G401.6 (cell line): ENCODE measurements around the gene MXRA5.
"Not testable (repeated sequence)": the region's sequence is repeated elsewhere in the genome, so short reads cannot be mapped to it uniquely, and the experiment has no call there.

Experiments
- FAIRE-seq: peaks from 2 replicates; lab custom pipeline; 2012; peaks lifted over from hg19 to GRCh38; lab: Jason Lieb, UNC

MXRA5 gene

DNA sequence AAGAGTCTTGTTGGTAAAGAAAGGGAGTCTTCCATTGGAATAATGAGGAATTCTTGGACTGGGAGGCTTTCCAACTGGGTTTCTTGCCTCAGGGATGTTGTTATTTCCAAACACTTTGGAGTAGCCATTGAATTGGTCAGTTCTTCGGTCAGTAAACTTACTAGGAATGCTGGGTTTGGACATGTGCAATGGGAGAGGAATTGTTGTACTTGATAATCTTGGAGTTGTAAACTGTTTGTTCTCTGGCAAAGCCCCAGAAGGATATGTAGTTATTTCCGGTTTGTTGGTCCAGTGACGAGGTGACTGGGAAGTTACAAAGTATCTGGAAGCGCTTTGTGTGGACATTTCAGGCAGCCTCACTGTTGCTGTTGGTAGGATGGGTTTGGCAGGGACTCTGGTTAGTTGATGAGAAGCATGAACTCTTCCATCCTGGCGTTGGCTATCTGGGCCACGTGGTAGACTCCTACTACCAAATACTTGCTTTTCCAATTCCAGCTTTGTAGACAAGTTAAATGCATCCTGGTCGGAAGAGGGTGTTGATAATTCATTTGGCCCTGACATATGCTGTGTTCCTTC, 25.9 kb downstream of the MXRA5 start:
- FAIRE-seq = no peak

GRCh38 chrX:3317191-3317718, 29.2 kb downstream of the MXRA5 start:
- no peak for FAIRE-seq

DNA sequence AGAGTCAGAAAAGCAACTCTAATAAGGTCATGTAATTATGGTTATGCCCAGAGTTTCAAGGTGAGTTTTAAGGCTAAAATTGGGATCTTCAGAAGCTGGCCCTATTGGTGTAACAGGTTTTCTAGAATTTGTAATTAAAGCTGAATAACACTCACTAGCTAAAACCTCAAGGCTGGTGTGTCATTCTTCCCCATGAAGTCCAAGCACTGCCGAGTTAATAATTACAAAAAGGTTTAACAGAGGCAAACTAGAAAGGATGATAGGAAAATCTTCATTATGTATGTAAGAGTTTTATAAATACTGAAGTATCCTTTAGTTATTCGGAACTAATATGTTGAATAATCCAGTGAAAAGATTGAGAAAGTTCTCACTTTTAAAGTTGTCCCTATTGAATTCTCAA, 34.3 kb downstream of the MXRA5 start:
- no peak for FAIRE-seq

DNA sequence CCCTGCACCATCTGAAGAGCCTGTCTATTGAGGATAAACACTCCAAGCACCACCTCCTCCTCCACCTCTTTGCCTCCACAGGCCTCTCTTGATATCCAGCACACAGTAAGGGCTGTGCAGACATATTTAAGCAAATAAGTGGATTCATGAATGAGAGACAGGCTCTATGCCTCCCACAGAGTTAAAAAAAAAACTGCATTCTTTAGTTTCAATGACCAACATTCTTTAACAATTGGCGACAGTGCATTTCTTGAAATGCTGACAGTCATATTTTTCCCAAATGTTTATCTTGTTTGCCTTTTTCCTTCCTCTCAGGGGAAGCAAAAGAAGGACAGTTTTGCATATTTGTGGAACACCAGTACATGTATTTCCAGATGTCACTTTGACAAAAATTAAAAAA, 38.6 kb downstream of the MXRA5 start:
- FAIRE-seq = no peak

DNA sequence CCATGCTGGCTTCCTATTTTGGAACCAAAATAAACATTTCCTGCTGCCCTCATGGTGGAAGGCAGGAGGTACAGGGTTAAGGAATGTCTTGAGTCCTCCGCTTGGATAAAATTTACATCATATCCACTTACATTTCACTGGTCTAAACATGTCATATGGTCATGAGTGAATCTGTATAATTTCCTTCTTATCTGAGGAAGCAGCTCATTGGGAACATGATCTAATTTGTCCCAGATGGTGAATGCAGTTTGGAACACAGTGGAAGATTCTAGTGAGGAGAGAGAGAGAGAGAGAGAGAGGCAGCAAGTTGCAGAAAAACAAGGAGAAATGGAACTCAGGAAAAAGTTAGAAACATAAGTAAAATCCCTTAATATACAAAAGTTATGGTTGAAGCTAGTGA, 46.8 kb downstream of the MXRA5 start:
- FAIRE-seq = no peak

DNA sequence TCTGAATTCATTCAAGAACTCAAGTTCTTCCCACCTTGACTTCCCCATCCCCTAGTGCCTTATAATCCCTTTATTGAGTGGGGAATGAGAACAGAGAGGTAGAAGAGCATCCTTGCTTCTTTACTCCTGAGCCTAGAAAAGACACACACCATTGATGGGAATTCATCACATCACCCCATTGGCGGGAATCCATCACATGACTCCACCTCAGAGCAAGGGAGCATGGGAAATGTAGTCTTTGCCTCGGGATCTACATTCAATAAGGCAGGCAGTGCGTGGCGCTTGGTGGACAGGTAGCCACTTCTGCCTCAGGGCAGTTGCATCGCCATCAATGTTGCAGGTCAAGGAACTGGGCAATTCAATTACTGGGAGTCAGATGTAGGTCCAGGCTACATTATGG, 50.7 kb downstream of the MXRA5 start:
- FAIRE-seq = no peak

DNA sequence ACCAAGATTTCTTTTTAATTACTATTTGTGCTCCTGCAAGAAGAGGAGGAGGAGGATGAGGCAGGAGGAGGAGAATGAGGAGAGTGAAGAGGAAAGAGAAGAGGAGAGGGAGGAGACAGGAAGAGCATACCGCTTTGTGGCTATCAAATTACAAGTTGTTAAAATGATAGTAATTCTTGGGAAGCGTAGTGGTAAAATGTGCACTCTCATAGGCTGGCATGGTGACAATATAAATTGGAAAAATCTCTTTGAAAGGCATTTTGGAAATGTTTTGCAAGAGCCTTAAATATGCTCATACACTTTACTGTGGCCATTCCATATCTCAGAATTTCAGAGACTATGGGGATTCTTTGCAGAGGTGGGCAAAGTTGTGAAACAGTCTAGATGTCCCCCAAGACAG, 53.2 kb downstream of the MXRA5 start:
- no peak for FAIRE-seq

GRCh38 chrX:3290561-3290960, 55.9 kb downstream of the MXRA5 start:
- FAIRE-seq = no peak

DNA sequence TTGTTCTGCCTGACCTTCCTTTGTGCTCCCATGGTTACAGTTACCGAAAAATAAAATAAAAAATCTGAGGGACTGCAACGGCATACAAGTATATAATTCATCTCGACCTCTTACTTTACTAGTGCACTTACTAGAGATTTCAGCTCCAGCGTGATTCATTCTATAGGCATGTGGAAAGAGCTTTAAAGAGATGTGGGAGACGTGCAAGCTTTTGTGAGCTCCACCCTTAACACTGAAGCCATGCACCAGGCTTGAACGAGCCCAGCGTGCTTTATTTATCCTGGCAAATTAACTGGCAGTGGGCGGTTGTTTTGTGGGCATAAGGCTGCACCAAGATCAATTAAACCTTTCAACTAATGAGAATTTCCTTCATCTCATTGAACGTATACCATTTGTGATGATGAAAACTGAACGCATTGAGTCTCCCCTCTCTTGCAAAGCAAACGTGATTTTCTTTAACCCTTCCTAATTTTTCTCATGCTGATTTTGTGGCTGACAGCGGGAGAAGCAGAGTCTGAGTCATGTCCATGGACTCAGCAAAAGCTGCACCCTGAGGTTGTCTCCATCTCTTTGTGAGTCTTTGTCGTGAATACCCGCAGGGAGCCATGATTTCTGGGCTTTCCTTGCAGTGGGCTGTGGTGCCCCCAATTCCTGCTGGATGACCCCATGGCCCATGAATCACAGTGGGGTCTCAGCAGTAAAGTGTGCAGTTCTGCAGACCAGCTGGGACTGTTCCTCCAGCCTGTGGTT, 60.1 kb downstream of the MXRA5 start:
- FAIRE-seq = no peak

DNA sequence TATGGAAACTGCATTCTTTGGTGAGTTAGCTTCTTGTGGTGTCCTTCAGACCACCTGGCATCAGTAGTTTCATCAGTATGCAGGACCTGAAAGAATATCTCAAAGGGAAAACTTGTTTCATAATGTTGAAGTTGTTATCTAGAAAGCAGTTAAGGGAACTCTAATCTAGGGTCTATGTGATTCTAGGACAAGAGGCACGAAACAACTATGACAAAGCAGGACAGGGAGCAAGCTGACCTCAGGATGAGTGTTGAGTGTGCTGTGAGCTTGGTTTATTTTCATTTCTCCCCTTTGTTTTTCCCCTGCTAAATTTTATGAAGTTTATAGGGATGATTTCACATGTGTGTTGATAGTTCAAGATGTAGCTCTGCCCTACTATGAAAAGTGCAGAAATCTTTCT, 65.7 kb downstream of the MXRA5 start:
- FAIRE-seq = no peak

- FAIRE-seq = not testable (repeated sequence)
These were observed 72.8 kb downstream of the MXRA5 start for GRCh38 chrX:3273668-3274067.

GRCh38 chrX:3271834-3272186, 74.6 kb downstream of the MXRA5 start:
- FAIRE-seq = no peak

- no peak for FAIRE-seq
These were observed 75.1 kb downstream of the MXRA5 start for GRCh38 chrX:3271183-3271833.

DNA sequence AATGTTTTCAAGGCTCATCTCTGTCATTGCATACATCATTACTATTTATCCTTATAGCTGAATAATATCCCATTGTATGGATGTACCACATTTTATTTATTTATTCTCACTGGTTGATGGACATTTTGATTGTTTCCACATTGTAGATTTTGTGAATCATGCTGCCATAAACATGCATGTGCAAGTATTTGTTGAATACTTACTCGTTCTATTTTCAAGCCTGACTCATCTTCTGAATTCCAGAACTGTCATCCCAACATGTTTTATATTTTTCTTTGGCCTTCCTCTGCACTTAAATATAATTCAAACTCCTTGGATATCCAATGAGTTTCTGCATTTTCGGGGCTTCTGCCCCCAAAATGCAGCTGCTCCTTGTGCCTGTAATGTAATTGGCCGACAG, 77.6 kb downstream of the MXRA5 start:
- no peak for FAIRE-seq

- FAIRE-seq = no peak
These were observed 82.7 kb downstream of the MXRA5 start for GRCh38 chrX:3263681-3264126.

DNA sequence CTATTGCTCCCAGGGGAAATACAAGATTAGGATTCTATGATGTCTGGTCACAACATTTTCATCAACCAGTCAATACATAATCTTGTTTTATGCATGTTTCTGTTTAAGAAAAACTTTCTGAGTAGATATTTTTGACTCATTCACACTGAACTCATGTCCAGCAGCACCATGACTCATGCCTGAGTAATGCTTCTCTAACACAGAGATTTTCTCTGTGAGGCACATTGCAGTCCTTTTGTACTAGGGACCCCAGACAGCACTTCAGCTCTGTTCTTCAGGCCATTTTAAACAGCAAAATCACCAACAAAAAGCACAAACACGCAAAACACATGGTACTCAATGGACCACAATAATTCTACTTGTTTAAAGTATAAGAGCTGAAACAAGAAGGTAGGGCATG, 83.6 kb downstream of the MXRA5 start:
- no peak for FAIRE-seq
